Vagina (tissue), 2 donors: ENCODE measurements around the gene PRR5L.

ENCODE experiments used
- POLR2A ChIP-seq, 2 donors: fragments of 450-650 bp; IDR thresholded peaks; one replicate each; pipeline ENCODE4 v1.6.1; 2017; ENCODE audit warnings: antibody characterized with exemption in 2 of 2, mild to moderate bottlenecking in 2 of 2, moderate library complexity in 2 of 2
- POLR2AphosphoS5 ChIP-seq, 2 donors: sonication (generic); formaldehyde crosslinking; IDR thresholded peaks; one replicate each; pipeline ENCODE4 v1.9.0; 2017; ENCODE audit warnings: antibody characterized with exemption in 2 of 2, mild to moderate bottlenecking in 2 of 2, low read depth in 1 of 2; ENCODE audit not compliant: insufficient read depth in 1 of 2
- TF ChIP-seq, protein P1 (sequence below), 3 experiments: fragments of 450-650 bp in 2 of 3; fragments of 200-600 bp in 1 of 3; sonication (generic) in 1 of 3; IDR thresholded peaks; one replicate each; pipeline ENCODE4 v1.5.1; 2017 to 2019; ENCODE audit warnings: antibody characterized with exemption in 3 of 3, mild to moderate bottlenecking in 2 of 3, moderate library complexity in 2 of 3

DNA sequence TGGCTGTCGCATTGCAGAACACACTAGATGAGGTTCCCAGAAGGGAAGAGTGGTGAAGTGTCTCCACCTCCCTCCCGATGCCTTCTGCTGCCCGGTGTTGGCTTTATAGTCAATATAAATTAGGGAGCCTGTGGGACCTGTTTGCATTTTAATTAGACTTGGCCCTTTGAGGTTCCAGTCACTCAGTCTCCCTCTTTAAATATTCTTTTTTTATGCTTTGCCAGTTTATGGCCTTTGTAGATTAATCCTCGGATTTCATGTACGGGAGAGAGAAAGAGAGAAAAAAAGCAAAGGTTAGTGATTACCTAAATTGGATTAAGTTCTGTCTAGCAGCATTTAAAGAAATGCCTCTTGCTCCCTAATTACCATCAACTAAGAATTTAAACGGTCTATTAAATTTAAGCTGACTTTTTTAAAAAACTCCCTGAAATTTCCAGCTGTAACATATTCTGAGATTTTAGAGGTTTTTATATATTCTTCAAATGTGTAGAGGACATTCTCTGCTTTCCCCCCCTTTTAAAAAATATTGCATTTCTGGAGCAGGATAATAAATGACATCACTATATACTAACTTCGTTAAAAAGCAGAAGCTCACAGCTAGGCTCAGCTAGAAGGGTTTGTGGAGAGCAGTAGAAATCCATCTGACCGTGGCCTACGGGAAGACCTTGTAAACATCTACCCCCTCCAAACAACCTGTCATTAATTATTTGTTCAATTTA lies 84.4 kb downstream of the PRR5L start:
- TF ChIP-seq, protein P1, sequence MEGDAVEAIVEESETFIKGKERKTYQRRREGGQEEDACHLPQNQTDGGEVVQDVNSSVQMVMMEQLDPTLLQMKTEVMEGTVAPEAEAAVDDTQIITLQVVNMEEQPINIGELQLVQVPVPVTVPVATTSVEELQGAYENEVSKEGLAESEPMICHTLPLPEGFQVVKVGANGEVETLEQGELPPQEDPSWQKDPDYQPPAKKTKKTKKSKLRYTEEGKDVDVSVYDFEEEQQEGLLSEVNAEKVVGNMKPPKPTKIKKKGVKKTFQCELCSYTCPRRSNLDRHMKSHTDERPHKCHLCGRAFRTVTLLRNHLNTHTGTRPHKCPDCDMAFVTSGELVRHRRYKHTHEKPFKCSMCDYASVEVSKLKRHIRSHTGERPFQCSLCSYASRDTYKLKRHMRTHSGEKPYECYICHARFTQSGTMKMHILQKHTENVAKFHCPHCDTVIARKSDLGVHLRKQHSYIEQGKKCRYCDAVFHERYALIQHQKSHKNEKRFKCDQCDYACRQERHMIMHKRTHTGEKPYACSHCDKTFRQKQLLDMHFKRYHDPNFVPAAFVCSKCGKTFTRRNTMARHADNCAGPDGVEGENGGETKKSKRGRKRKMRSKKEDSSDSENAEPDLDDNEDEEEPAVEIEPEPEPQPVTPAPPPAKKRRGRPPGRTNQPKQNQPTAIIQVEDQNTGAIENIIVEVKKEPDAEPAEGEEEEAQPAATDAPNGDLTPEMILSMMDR (IDR thresholded peaks at IDR 0.05) = no peak
- TF ChIP-seq POLR2AphosphoS5 (IDR thresholded peaks at IDR 0.05; ENCODE audit: insufficient read depth in 1 of 2, low read depth in 1 of 2) (no peak), POLR2A (IDR thresholded peaks at IDR 0.05) (no peak)
